ENCODE measurements around the gene COPB2.

DNA sequence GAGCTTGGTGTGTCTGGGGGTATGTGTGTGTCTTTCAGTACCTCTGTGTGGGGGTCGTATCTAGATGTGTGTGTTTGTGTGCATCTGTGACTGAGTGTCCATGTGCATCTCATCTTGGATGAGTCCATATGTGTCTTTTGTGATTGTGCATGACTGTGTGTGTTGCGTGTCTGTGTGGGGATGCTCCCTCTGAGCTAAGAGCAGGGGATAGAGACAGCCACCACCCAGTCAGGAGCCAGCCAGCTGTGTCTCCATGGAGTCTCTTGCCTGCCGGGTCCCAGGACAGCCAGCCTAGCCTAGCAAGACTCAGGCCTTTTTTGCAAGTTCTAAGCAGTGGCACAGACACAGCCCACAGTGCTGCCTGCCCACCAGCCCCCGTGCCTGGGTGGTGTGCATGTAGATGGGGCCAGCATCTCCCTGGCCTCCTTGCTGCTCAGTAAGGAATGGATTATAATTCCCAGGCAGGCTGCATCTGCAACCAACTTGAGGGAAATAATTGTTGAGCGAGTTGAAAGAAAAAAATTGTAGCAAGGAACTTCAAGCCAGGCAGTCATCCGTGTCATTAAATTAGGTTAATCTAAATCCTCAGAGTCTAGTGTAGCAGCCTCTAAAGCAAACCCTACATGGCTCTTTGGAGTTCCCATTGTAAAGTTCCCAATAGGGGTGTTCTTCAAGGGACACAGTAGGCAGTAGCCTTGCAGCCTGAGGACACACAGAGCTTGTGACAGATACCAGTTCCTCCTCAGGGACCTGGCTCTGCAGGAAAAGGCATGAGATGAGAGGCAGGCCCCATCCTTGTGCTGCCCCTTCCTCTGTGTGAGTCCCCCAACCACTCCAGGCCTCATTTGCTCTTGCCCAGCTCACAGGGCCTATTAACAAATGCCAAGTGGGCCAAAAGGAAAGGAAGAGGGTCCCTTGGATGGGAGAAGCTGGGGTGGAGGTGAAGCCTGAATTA, 81.6 kb downstream of the COPB2 start:
- TF ChIP-seq, protein P1, sequence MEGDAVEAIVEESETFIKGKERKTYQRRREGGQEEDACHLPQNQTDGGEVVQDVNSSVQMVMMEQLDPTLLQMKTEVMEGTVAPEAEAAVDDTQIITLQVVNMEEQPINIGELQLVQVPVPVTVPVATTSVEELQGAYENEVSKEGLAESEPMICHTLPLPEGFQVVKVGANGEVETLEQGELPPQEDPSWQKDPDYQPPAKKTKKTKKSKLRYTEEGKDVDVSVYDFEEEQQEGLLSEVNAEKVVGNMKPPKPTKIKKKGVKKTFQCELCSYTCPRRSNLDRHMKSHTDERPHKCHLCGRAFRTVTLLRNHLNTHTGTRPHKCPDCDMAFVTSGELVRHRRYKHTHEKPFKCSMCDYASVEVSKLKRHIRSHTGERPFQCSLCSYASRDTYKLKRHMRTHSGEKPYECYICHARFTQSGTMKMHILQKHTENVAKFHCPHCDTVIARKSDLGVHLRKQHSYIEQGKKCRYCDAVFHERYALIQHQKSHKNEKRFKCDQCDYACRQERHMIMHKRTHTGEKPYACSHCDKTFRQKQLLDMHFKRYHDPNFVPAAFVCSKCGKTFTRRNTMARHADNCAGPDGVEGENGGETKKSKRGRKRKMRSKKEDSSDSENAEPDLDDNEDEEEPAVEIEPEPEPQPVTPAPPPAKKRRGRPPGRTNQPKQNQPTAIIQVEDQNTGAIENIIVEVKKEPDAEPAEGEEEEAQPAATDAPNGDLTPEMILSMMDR (conservative IDR thresholded peaks at IDR 0.05): no peak
- no peak for TF ChIP-seq EZH2 (IDR thresholded peaks at IDR 0.05; ENCODE audit: low read depth)
